HL-60 (cell line): ENCODE data around the gene SEZ6.

Experiments used
- CTCF ChIP-seq: IDR thresholded peaks from one replicate; pipeline ENCODE4 v1.5.1; 2011; ENCODE audit warnings: low read length, control low read depth, inconsistent platforms; ENCODE audit not compliant: insufficient read depth
- GABPA ChIP-seq: IDR thresholded peaks from 2 replicates; pipeline ENCODE4 v1.6.1; 2012; ENCODE audit warnings: low read depth
- POLR2AphosphoS5 ChIP-seq: IDR thresholded peaks from 2 replicates; pipeline ENCODE4 v1.6.1; 2012; ENCODE audit warnings: low read depth
- REST ChIP-seq: IDR thresholded peaks from 2 replicates; pipeline ENCODE4 v1.6.1; 2012; ENCODE audit warnings: low read depth; ENCODE audit not compliant: insufficient replicate concordance

- no peak for TF ChIP-seq CTCF
- no peak for TF ChIP-seq POLR2AphosphoS5
- TF ChIP-seq REST, result no peak
- TF ChIP-seq GABPA, result no peak
Observed at GRCh38 chr17:28963055-28963611, 42.7 kb downstream of the SEZ6 start.
